IMR-90 (cell line): ENCODE data around the gene HSD3B2. TPM values are rescaled to one million over a fixed set of nuclear protein-coding genes. Genes with fewer than 3 reads are reported as not detected.

Experiments
- ATAC-seq: fragments of 200-7000 bp; cut with Tn5 transposase; 2 replicates; pipeline ENCODE4 v1.9.1; 2020; ENCODE audit warnings: low read depth, mild to moderate bottlenecking, moderate library complexity
- BruUV-seq: library from RNA; stranded (reverse); fragments of 400-500 nt; replicated peaks from 2 replicates; lab custom pipeline; 2021; lab: Mats Ljungman, UMichigan
- CTCF ChIA-PET: fragments of 300-600 bp; formaldehyde crosslinking; extraction: SDS; loops from one replicate; lab custom pipeline; 2021; ENCODE audit warnings: antibody characterized with exemption; lab: Yijun Ruan, JAX
- POLR2A ChIA-PET: fragments of 300-600 bp; sonication (Branson Sonifier 250); formaldehyde crosslinking; loops from one replicate; lab custom pipeline; 2022; ENCODE audit warnings: antibody characterized with exemption; ENCODE audit not compliant: unreplicated experiment; lab: Charles Lee
- DNase-seq: peaks from one replicate; pipeline ENCODE4 v3.0.0; 2013
- H2AFZ ChIP-seq: replicated peaks from 2 replicates; pipeline ENCODE3; 2013; ENCODE audit warnings: low read length, mild to moderate bottlenecking; ENCODE audit not compliant: poor library complexity
- H2AK5ac ChIP-seq: 2 replicates; pipeline ENCODE4 v1.6.1; 2013; ENCODE audit warnings: low read depth, low read length, inconsistent platforms
- H2AK9ac ChIP-seq: replicated peaks from 2 replicates; pipeline ENCODE3; 2013; ENCODE audit warnings: mild to moderate bottlenecking, low read depth, low read length, moderate library complexity; ENCODE audit not compliant: poor library complexity
- H2BK120ac ChIP-seq: 2 replicates; pipeline ENCODE4 v1.6.1; 2013; ENCODE audit warnings: low read depth, low read length, inconsistent platforms
- H2BK15ac ChIP-seq: 3 replicates; pipeline ENCODE4 v1.6.1; 2013; ENCODE audit warnings: low read depth, low read length, inconsistent platforms
- H2BK20ac ChIP-seq: 2 replicates; pipeline ENCODE4 v1.6.1; 2013; ENCODE audit warnings: low read depth, mild to moderate bottlenecking, inconsistent platforms, low read length, moderate library complexity
- H2BK5ac ChIP-seq: 2 replicates; pipeline ENCODE4 v1.6.1; 2013; ENCODE audit warnings: mild to moderate bottlenecking, low read depth, low read length, inconsistent platforms; ENCODE audit not compliant: poor library complexity, severe bottlenecking
- H3K14ac ChIP-seq: replicated peaks from 2 replicates; pipeline ENCODE4 v1.6.1; 2013; ENCODE audit warnings: low read depth, low read length, inconsistent platforms
- H3K18ac ChIP-seq: 2 replicates; pipeline ENCODE4 v1.6.1; 2013; ENCODE audit warnings: low read depth, low read length, control low read depth
- H3K23ac ChIP-seq: 2 replicates; pipeline ENCODE4 v1.6.1; 2013; ENCODE audit warnings: low read depth, low read length, inconsistent platforms
- H3K27ac ChIP-seq: 2 replicates; pipeline ENCODE4 v1.5.1; 2013; ENCODE audit warnings: mild to moderate bottlenecking, control low read depth, low read length; ENCODE audit not compliant: insufficient read depth
- H3K27me3 ChIP-seq: 2 replicates; pipeline ENCODE4 v1.6.1; 2013; ENCODE audit warnings: low read length; ENCODE audit not compliant: control insufficient read depth, insufficient read depth
- H3K36me3 ChIP-seq: 2 replicates; pipeline ENCODE4 v1.6.1; 2013; ENCODE audit warnings: low read length, mixed read lengths; ENCODE audit not compliant: control insufficient read depth, insufficient read depth
- H3K4ac ChIP-seq: 2 replicates; pipeline ENCODE4 v1.6.1; 2013; ENCODE audit warnings: low read depth, low read length, inconsistent platforms
- H3K4me1 ChIP-seq: 2 replicates; pipeline ENCODE4 v1.6.1; 2013; ENCODE audit warnings: low read length, mixed read lengths; ENCODE audit not compliant: control insufficient read depth, insufficient read depth
- H3K4me2 ChIP-seq: 2 replicates; pipeline ENCODE4 v1.6.1; 2013; ENCODE audit warnings: low read depth, mild to moderate bottlenecking, control low read depth, low read length, moderate library complexity
- H3K4me3 ChIP-seq: 2 replicates; pipeline ENCODE4 v1.5.1; 2013; ENCODE audit warnings: low read depth, mild to moderate bottlenecking, control low read depth, low read length, moderate library complexity; ENCODE audit not compliant: insufficient read depth
- H3K56ac ChIP-seq: 2 replicates; pipeline ENCODE4 v1.6.1; 2013; ENCODE audit warnings: low read length, inconsistent platforms; ENCODE audit not compliant: insufficient read depth; ENCODE audit errors: extremely low read depth
- H3K79me1 ChIP-seq, 2 experiments: 2 replicates each; pipeline ENCODE4 v1.6.1; 2013; ENCODE audit warnings: low read length in 2 of 2, inconsistent platforms in 1 of 2, low read depth in 1 of 2
- H3K9ac ChIP-seq: 2 replicates; pipeline ENCODE4 v1.6.1; 2013; ENCODE audit warnings: low read depth, low read length, control low read depth
- H3K9me1 ChIP-seq: 2 replicates; pipeline ENCODE4 v1.6.1; 2013; ENCODE audit warnings: low read length, inconsistent platforms; ENCODE audit not compliant: insufficient read depth
- H3K9me3 ChIP-seq: 2 replicates; pipeline ENCODE4 v1.6.1; 2013; ENCODE audit warnings: low read length; ENCODE audit not compliant: control insufficient read depth, insufficient read depth
- H4K20me1 ChIP-seq: 2 replicates; pipeline ENCODE4 v1.6.1; 2013; ENCODE audit warnings: low read length, inconsistent platforms; ENCODE audit not compliant: insufficient read depth
- H4K5ac ChIP-seq: 2 replicates; pipeline ENCODE4 v1.6.1; 2013; ENCODE audit warnings: mild to moderate bottlenecking, low read depth, low read length, control low read depth
- H4K8ac ChIP-seq, 2 experiments: 2 replicates each; pipeline ENCODE4 v1.6.1; 2013; ENCODE audit warnings: low read depth in 2 of 2, low read length in 2 of 2, control low read depth in 1 of 2, inconsistent platforms in 1 of 2
- H4K91ac ChIP-seq: 2 replicates; pipeline ENCODE4 v1.6.1; 2013; ENCODE audit warnings: low read depth, low read length, inconsistent platforms; ENCODE audit not compliant: insufficient read depth
- BHLHE40 ChIP-seq: fragments of 150-350 bp; IDR thresholded peaks from 2 replicates; pipeline ENCODE4 v1.6.1; 2016; ENCODE audit warnings: mild to moderate bottlenecking, low read depth, low read length
- CEBPB ChIP-seq: IDR thresholded peaks from 2 replicates; pipeline ENCODE4 v1.6.1; 2012; ENCODE audit warnings: low read depth, low read length, improper control_type of control experiment
- CHD1 ChIP-seq: IDR thresholded peaks from 2 replicates; pipeline ENCODE4 v1.6.1; 2012; ENCODE audit warnings: low read depth, low read length, improper control_type of control experiment
- CTCF ChIP-seq: conservative IDR thresholded peaks from 2 replicates; pipeline ENCODE4 v1.5.1; 2012; ENCODE audit warnings: mild to moderate bottlenecking, low read depth, low read length, improper control_type of control experiment
- ELK1 ChIP-seq: fragments of 150-350 bp; IDR thresholded peaks from 2 replicates; pipeline ENCODE4 v1.6.1; 2016; ENCODE audit warnings: low read depth, mild to moderate bottlenecking, low read length, moderate library complexity, borderline replicate concordance
- FOS ChIP-seq: fragments of 150-350 bp; IDR thresholded peaks from 2 replicates; pipeline ENCODE4 v1.6.1; 2016; ENCODE audit warnings: low read depth, low read length
- MAFK ChIP-seq: IDR thresholded peaks from 2 replicates; pipeline ENCODE4 v1.6.1; 2012; ENCODE audit warnings: low read depth, low read length, improper control_type of control experiment
- MAZ ChIP-seq: IDR thresholded peaks from 2 replicates; pipeline ENCODE4 v1.6.1; 2012; ENCODE audit warnings: low read depth, mild to moderate bottlenecking, low read length, improper control_type of control experiment, moderate library complexity, borderline replicate concordance
- MXI1 ChIP-seq: IDR thresholded peaks from 2 replicates; pipeline ENCODE4 v1.6.1; 2012; ENCODE audit warnings: low read depth, mild to moderate bottlenecking, low read length, moderate library complexity, borderline replicate concordance
- NFE2L2 ChIP-seq: fragments of 150-350 bp; IDR thresholded peaks from 2 replicates; pipeline ENCODE4 v1.6.1; 2016; ENCODE audit warnings: low read depth, mild to moderate bottlenecking, low read length
- POLR2A ChIP-seq: IDR thresholded peaks from 2 replicates; pipeline ENCODE4 v1.6.1; 2012; ENCODE audit warnings: mild to moderate bottlenecking, low read depth, low read length
- RAD21 ChIP-seq: IDR thresholded peaks from 2 replicates; pipeline ENCODE4 v1.6.1; 2012; ENCODE audit warnings: low read length, improper control_type of control experiment
- RCOR1 ChIP-seq: IDR thresholded peaks from 2 replicates; pipeline ENCODE4 v1.6.1; 2012; ENCODE audit warnings: mild to moderate bottlenecking, low read length, improper control_type of control experiment; ENCODE audit not compliant: insufficient replicate concordance
- RFX5 ChIP-seq: IDR thresholded peaks from 2 replicates; pipeline ENCODE4 v1.8.0; 2012; ENCODE audit warnings: low read depth, mild to moderate bottlenecking, low read length, moderate library complexity
- SMC3 ChIP-seq: fragments of 150-350 bp; IDR thresholded peaks from 2 replicates; pipeline ENCODE4 v1.6.1; 2016; ENCODE audit warnings: low read depth, mild to moderate bottlenecking, antibody characterized with exemption, low read length, moderate library complexity
- USF2 ChIP-seq: fragments of 150-350 bp; IDR thresholded peaks from 2 replicates; pipeline ENCODE4 v1.6.1; 2017; ENCODE audit warnings: mild to moderate bottlenecking, antibody characterized with exemption, low read length, low read depth
- WGBS, 2 experiments: methylation state at CpG; one replicate each; pipeline versions ENCODE4 v1.1.5 to v1.1.7; 2013; ENCODE audit warnings: missing lambda C conversion rate in 2 of 2; ENCODE audit not compliant: insufficient read length in 1 of 2; ENCODE audit errors: extremely low coverage in 2 of 2; 5-methylcytosine and 5-hydroxymethylcytosine counted together
- dilution Hi-C: fragments of 300-500 bp; cut with HindIII; formaldehyde crosslinking; loops from one replicate; pipeline ENCODE4 v1.14.3; 2018; ENCODE audit warnings: low sequenced_read_pairs; ENCODE audit not compliant: unreplicated experiment
- in situ Hi-C: fragments of 300-500 bp; cut with MboI; formaldehyde crosslinking; loops from 3 replicates; pipeline ENCODE4 v1.14.3; 2019; ENCODE audit warnings: low sequenced_read_pairs, inconsistent platforms, mixed read lengths
- intact Hi-C: fragments of 100-400 bp; cut with micrococcal nuclease; formaldehyde crosslinking; loops from 2 replicates; pipeline ENCODE4 v1.10.0; 2022
- polyA plus RNA-seq, 3 experiments: library from polyadenylated mRNA; depleted of rRNA; stranded (reverse); fragments of >200 nt; gene quantifications; 2 replicates each; pipeline ENCODE4 v1.2.3, GENCODE V29; 2012; ENCODE audit warnings: low replicate concordance in 1 of 3
- total RNA-seq: library from RNA; depleted of rRNA; stranded (reverse); fragments of >200 nt; gene quantifications from 2 replicates; pipeline ENCODE4 v1.2.3, GENCODE V29; 2012

HSD3B2 gene
- total and polyA plus RNA-seq, 2 of the 4 experiments (the other 2 are of a cell fraction), result not detected

- H3K36me3 ChIP-seq, result no peaks in the 10 kb centered on the region
- intact Hi-C loops, result no loop called here
- H2BK20ac ChIP-seq, result no peak overlapping the region
- no TSS peak for BruUV-seq
- ATAC-seq (no peak), DNase-seq (no peak)
- H2AK9ac ChIP-seq, result no peak overlapping the region
- WGBS, 2 experiments, result 67% methylated on average over 1 of the region's 1 CpG; no CpG with 5 or more reads in 1 of the 2 experiments
- no peak overlapping the region for H2BK120ac ChIP-seq
- no peak overlapping the region for H3K4me2 ChIP-seq
- no peak overlapping the region for H3K9ac ChIP-seq
- H2AK5ac ChIP-seq, result no peak overlapping the region
- H3K23ac ChIP-seq, result no peak overlapping the region
- CTCF ChIA-PET, result no interaction called here
- H3K27me3 ChIP-seq, result no peaks in the 10 kb centered on the region
- no peak overlapping the region for H4K91ac ChIP-seq
- no peak overlapping the region for H2BK15ac ChIP-seq
- POLR2A ChIA-PET, result no interaction called here
- H4K20me1 ChIP-seq, result no peaks in the 10 kb centered on the region
- in situ Hi-C loops, result no loop called here
- H3K18ac ChIP-seq, result no peak overlapping the region
- H2AFZ ChIP-seq, result no peak overlapping the region
- dilution Hi-C loops, result no loop called here
- H3K4me1 ChIP-seq, result no peaks in the 10 kb centered on the region
- H3K9me1 ChIP-seq, result no peaks in the 10 kb centered on the region
- no peak overlapping the region for H4K8ac ChIP-seq
- no peak overlapping the region for H3K4ac ChIP-seq
- no peak overlapping the region for H3K27ac ChIP-seq
- no peaks in the 10 kb centered on the region for H3K79me1 ChIP-seq
- no peak overlapping the region for H4K5ac ChIP-seq
- no peak overlapping the region for H2BK5ac ChIP-seq
- H3K9me3 ChIP-seq, result no peaks in the 10 kb centered on the region
- H3K14ac ChIP-seq, result no peak overlapping the region
- TF ChIP-seq FOS (no peak), MAZ (no peak), RAD21 (no peak), ELK1 (no peak), MXI1 (no peak), BHLHE40 (no peak), SMC3 (no peak), CTCF (no peak), CHD1 (no peak), USF2 (no peak), RFX5 (no peak), RCOR1 (no peak), MAFK (no peak), CEBPB (no peak), POLR2A (no peak), NFE2L2 (no peak)
- H3K4me3 ChIP-seq, result no peak overlapping the region
- H3K56ac ChIP-seq, result no peak overlapping the region
These were observed 52.3 kb downstream of the HSD3B2 start for GRCh38 chr1:119467219-119467618.
